ENCODE results near the gene AHDC1.

The AHDC1 gene

DNA sequence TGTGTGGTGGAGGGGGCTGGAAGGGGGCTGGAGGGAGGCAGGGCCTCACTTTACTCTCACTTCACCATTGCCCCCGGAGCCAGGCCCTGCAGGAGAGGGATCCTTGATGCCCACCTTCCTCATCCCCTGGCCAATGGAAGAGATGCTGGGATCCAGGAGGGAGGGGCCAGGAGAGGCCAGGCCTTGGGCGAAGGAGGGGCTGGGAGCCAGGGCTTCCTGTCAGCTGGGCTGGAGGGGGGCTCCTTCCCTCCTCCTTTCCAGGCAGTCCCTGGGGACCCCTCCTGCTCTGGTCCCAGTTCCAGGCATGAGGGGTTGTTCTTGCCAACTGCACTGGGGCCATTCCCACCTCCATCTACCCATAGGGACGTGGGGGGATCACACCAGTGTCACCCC, 5.7 kb downstream of the AHDC1 start:
- DNase-seq: no peak

DNA sequence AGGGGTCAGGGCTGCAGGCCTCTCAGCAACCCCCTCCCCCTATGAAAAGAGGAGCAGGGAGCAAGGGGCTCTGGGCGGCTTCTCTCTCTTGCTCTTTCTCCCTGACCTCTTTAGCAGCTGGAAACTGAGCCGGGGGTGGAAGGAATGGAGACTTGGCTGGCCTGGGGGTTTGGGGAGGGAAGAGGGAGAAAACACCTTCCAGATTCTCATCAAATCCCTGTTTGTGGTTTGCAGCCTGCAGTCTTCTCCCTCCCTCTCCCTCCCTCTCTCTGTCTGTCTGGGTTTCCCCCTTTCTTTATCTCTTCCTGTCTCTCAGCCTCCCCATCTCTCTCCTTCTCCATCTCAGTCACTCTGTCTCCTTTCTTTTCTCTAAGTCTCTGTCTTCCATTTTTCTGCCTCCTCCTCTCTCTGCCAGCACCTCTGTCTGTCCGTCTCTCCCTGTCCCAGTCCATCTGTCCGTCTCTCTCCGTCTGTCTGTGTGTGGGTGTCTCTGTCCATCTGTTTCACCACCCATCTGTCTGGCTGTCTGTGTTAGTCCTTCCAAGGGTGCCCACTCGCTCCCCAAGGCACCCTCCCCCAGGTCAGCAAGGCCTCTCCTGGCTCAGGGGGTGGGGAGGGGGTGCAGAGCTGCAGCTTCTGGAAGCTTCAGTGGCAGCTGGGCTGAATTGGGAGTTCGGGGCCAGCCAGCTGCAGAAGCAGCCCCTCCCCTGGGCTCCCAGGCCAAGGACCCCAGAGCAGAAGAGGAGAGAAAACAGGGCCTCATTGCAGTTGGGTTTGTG, 6.2 kb downstream of the AHDC1 start:
- DNase-seq: no peak

DNA sequence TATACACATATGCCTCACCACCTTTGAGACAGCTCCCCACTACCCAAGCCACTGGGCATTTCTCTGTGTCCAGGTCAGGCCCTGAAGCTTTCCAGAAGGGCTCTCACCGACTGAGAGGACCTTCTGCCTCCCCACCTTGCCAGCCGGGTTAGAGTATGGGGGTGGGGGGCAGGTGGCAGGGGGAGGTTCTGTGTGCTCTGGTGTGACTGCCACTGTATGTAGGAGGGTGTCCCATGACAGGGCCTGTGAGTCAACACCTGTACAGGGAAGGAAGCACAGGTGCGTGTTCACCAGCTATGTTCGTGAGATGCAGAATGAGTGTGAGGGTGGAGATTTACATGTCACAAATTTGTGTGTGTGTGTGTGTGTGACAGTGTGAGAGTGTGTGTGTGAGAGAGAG, 7.0 kb downstream of the AHDC1 start:
- no peak for DNase-seq

DNA sequence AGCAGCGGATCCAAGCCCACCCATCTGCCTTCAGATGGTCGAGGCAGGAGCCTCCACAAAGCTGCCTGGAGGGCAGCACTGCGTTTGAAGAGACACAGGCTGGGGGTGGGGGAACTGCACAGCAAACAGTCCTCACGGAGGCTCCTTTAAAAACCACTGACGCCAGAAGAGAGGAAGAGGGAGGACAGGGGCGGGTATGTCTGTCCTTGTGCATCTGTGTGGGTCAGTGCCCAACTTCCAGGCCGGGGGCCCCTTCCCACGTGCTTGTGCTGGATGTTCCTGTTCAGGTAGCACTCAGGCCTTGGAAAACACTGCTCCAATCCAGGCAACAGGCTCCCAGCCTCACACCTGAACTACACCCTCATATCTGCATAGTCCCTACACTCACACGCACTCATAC, 7.7 kb downstream of the AHDC1 start:
- no peak for DNase-seq

DNA sequence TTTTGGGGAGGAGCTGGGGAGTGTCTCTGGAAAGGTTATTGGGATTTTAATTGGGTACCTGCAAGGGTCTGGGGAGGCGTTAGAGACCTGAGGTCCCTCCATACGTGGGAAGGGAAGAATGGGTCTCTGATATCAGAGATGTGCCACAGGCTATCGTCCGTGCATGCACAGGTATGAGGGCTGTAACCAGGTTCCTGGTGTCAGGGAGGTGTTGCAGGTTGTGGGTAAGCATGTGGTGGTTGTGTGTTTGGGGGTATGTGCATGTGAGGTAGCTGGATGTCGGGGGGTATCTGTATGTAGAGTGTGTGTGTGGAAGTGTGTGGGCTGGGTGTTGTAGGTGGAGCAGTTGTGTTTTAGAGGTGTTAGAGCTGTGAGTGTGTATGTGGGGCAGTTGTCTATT, 8.3 kb downstream of the AHDC1 start:
- peak in 1 of 5 experiments; percentile 20 for DNase-seq

DNA sequence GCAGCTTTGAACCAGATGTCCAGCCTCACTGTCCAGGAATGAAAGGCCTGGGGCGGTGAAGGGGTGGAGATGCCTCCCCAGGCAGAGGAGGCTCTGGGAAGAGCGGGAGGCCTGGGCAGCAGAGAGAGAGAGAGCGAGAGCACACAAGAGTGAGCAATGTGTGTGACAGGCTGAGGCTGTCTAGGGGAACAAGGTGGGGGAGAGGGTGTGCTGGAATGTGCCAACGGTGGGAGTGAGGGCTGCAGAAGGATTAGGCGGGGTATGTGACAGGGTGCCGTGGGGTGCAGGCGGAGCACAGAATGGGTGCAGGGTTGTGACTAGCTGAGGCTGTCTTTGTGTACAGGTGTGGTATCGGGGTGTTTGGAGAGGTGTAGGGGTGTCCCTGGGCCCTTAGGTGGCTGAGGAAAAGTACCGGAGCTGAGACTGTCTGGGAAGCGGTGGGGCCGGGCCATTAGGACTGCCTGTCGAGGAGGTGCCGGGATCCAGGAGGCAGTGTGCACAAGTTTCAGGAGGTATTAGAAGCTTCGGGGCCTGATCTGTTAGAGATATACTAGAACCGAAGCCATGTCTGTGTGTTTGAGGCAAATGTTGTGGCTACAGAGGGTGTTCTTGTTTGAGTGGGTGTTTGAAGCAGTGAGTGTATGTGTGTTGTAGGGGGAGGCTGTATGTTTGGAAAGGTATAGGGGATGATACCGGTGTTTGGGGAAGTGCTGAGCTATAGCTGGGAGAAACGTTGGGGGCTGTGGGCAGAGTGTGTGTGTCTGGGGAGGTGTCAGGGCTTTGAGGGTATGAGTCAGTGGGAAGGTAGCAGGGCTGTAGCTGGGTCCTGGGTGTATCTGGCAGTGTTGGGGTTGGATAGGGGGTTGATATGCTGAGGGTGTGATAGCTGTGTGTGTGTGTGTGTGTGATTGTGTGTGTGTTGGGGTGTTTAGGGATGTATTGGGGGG, 9.1 kb downstream of the AHDC1 start:
- DNase-seq: peak in 1 of 5 experiments; percentile 39

DNA sequence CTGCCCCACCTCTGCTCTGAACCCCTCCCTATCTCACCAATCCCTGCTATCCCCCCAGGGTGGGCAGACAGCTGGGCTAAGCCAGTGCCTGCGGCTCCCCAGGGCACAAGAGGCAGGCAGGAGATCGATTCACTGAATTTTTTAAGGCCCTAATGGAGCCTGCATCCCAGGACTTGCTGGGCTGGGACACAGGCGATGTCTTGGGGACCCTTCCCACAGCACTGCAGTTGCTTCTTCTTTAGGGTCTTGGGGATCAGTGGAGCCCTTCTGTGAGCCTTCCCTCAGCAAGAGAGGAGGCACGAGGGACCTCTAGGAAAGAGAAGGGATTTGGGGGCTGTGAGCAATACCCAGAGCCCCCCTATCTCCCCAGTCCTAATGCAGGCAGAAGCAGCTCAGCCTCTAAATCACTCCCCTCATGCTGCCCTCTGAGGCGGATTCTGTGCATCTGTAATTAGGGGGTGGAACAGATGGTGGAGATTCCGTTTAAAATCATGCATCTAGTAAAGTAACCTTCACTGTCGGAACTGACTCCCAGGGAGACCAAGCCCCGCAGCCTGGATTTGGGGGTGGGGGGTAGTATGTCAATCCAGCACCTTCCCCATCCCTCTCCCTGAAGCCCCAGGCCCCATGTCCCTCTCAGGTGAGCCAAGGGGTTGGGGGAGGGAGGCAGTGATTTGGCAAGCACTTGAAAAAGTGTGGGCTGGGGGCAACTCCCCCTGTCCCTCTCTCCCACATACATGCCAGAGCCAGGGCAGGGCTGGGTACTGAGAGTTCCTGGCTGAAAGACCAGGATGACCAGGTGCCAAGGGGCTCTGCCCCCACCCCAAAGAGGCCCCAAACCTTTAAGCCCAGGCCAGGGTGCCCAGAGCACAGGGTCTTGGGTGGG, 10.0 kb downstream of the AHDC1 start:
- no peak for DNase-seq

DNA sequence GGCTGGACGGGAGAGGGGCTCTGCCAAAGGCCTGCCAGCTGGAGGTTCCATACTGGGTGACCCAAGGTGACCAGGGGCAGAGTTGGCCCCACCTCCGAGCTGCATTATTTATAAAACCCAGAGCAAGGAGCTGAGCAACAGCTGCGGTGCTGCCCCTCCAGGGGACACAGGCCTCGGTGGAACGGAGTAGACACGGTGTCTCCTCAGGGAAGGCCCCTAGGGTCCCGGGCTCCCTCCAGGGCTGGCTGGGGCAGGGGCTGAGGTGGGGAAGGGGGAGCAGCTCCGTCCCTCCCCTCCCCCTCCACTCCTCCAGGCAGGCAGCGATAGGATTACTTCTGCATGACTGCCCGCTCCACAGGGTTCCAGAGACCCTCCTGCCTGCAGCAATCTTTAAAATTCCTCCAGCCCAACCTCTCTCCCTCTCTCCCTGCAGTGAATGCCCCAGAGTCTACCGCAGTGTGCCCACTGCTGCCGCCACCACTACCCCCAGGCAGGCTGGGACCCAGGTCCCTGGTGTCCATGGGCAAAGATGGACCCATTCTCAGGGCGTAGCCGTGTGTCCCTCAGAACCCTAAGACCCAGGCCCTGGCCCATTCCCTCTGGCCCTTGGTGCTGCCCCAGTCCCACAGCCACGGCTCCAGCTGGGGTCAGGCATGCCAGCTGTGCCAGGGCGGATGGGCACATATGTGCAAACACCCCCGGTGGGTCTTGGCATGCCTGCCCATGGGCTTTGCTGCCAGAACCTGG, 10.8 kb downstream of the AHDC1 start:
- no peak for DNase-seq

DNA sequence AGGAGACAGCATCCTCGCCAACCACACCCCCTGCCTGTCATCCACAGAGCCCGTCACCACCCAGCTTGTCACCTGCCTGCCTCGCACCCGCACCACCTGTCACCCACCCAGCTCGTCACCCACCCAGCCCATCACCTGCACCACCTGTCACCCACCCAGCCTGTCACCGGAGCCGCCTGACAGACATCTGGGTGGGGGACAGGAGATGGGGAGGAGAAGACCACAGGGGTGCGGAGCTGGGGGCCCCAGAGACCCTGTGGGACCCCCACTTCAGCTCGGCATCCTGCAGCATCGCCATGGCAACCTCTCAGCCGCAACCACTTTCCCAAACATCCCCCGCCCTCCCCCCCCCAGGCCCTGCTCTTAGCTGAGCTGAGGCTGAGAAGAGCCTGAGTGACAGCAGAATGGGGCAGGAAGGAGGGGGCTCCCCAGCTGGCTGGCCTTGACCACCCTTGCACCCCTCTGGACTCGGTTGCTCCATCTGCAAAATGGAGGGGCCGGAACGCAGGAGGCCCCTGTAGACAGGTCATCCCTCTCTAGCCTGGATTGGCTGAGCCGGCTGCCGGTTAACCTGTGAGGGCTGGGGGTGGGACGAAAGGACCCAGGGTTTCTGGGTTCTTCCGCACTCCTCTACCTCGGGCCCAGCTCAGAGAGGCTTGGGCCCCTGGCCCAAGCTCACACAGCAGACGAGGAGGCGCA, 11.6 kb downstream of the AHDC1 start:
- no peak for DNase-seq

DNA sequence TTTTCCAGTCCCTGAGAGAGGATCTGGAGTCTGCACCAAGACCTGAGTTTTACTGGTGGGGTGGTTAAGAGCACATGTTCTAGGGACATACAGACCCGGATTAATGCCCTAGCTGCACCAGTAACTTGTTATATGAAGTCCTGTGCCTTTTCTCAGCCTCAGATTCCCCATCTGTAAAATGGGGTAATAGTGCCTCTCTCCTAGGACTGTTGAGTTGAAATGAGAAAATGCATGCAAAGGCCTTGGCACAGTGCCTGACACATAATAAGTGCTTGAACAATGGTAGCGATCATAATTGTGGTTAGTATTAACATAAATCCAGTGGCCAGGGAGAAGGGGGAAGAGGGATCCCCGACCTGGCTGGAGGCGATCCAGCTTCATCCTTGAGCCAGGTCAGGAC, 12.3 kb downstream of the AHDC1 start:
- DNase-seq: no peak

DNA sequence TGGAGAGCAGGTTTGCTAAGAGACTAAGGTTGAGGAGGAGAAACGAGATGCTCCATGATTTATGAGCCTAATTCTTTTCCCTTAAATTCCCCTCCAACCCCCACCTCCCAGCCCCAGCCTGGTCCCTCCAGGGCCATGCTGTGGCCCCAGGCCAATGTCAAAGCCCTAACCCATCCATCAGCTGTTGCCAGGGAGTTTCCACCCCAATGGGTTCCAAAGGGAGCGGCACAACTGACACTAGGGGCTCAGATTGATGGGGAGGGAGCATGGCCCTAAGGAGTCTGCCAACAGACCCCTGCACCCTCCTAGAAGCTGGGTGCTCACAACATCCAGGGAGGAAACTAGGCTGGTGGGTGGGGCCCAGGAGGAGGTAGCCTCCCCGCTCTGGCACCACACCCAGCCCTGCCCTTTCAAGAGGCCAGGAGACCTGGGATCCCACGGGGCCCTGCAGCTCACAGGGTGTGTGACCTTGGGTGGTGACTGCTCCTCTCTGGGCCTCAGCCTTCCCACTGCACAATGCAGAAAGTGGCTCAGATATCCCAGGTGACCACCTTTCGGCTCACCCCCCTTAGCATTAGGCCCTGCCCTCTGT, 12.9 kb downstream of the AHDC1 start:
- DNase-seq: no peak

DNA sequence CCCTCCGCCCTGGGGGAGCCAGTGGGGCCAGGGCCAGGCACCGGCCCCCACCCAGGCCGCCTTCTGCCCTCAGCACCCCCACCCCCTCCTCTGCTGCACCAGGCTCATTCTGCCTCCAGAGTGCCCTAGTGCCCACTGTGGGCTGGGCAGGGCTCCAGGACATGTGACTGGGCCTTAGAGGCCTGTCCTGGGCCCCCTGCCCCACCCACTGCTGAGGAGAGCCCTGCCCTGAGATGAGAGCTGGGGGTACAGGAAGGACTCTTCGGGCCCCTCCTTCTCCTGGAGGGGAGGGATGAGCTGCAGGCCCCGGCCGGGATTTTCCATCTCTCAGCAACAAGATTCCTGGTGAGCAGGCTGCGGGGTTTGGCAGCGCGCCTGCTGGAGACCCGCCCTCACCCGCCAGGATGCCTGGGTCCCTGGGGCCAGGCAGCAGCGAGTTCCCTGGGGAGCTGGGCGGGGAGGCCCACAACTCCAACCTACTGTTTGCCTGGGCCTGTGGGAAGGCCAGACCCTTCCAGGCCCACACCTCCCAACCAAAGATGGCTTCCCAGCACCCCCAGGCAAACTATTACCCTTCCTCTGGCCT, 14.0 kb downstream of the AHDC1 start:
- no peak for DNase-seq

DNA sequence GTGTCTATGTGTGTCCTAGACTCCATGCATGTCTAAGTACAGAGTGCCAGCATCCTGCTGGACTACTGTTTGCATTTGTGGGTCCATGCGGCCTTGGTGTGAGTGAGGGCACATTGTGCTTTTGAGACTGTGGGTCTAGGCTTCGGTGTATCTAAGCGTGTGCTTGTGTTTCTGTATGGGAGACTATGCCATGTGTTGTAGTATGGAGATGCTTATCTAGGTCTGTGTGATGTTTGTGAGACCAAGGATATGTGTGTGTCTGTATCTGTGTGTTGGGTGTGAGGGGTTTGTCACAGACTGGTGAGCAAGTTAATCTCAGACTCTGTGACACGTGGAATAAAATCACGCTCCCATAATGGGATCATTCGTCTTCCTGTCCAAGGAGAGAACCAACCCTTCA, 14.5 kb downstream of the AHDC1 start:
- no peak for DNase-seq

DNA sequence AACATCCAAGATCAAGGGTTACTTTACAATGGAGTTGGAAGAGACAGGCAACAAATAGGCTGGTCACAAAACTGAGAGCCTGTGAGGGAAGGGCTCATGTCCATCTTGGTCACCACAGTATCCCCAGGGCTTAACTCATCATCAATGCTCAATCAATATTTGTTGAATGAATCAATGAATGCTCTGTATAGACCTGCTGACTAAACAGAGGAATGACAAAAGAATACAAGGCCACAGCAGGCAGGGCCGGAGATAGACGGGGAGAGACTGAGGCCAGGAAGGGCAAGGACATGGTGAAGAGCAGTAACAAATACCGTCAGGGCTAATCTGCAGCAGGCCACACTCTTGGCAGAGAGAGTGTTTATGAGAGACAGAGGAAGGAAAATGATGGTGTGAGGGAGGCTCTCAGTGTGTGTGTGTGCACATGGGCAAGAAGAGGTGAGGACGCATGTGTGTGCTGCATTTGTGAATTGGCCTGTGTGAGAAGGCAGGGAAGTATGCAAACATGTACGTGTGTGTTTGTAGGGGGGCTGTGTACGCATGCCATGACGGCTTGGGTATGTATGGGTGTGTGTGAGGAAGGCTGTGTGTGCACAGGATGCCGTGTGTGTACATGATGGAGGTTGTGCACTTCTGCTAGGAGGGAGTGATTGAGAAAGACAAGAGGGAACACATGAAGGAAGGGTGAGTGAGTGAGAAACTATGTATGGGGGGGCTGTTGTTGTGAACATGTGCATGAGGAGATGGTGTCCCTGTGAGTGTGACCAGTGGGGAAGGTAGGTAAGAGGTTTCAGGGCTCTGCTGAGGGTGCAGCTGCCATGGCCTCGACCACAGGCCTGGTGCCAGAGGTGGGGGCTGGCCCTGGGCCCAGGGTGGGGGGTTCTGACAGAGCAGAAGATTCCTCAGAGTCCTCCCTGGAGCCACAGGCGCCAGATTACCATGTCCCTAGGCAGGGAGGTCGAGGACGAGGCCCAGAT, 15.4 kb downstream of the AHDC1 start:
- DNase-seq: no peak

DNA sequence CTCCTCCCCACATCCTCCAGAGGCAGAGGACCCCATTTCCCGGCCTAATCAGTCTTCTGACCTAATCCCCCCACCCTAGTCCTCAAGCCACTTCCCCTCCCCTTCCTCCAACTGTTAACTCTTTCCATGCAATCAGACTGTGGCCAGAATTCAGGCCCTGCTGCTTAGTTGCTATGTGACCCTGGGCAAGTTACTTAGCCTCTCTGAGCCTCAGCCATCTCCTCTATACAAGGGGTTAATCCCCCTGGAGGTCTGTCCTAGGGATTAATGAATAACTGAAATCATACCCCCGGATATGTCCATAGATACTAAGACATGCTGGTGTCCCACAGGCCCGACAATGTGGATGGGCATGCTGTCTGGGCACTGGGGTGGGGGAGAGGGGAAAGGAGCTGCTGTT, 18.3 kb downstream of the AHDC1 start:
- DNase-seq: no peak

DNA sequence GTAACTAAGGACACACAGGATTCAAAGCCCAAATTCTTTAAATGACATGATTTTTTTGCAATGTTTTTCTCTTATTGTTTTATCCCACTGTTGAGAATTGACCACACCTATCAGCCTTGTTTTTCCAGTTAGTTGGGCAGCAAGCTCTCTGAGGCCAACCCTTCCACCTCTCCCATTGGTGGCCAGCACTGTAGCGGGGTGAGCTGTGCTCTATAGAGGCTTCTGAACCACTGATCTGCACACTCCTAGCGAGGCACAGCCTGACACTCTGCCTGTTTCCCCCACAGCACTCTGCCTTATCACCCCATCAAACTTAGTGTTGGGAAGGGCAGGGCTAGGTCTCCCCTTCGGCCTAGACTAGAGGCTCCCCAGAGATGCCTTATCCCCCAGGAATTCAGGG, 19.5 kb downstream of the AHDC1 start:
- DNase-seq: no peak

DNA sequence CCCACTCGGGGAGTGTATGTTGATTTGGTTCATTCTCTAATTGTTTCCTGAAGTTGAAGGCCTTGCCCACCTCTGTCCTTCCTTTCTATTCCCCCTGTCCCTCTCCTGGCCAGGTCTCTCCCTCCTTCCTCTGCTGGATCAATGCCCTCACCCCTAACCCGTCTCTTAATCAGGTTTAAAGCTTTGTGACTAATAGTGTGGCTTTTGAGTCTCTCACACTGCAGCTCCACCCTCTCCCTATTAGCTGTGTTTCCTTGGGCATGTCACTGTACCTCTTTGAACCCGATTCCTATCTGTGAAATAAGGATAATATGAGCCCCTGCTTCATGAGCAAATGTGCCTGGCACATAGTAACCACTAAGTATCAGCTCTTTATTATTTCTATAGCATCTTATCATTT, 20.5 kb downstream of the AHDC1 start:
- no peak for DNase-seq

DNA sequence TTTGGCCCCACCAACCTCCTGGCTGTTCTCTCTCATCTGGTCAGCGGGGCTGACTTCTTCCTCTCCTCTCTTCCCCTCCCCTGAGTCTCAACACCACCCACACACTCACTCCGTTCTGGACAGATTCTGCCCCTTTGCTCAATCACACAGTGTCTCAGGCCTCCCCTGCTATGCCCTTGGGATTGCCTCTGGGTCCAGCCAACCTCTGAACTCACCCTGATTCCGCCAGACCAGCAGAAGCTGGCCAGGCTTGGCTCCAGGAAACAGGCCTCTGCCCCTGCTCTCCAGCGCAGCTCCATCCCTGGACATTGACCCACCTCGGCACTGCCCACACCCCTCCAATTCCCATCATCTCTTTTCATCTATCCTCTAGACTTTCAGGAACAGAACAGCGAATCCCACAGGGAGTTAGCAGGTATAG, 22.1 kb downstream of the AHDC1 start:
- DNase-seq: no peak

DNA sequence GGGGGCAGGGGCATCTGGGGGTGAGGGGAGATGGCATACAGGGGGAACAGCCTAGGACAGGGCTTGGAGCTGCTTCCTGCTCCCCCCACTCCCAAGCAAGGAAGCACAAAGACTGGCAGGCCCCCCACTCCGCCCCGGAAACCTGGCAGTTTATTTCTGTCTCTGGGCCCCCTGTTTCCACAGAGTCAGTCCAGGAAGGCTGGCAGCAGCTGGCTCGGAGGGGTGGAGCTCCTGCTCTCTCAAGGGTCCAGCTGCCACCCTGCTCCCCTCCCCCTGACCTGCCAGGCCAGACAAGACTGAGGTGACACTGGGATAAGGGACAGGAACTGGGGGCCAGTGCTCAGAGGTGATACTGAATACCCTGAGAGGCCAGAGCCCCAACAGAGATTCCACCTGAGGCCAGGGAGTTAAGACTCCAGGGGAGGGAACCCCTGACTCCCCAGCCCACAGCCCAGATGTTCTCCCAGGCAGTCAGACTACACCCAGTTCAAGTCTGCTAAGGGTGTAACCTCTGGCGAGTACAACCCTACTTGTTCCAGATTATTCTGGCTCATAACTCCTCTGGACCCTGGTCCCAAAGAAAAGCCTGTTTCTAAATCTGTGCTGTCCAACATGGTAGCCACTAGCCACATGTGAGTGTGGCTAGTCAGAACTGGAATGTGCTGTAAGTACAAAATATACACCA, 26.3 kb downstream of the AHDC1 start:
- DNase-seq: no peak

All from T-helper 2 cell (primary cell).